ENCODE measurements around the gene OSGIN1.

Gene OSGIN1

DNA sequence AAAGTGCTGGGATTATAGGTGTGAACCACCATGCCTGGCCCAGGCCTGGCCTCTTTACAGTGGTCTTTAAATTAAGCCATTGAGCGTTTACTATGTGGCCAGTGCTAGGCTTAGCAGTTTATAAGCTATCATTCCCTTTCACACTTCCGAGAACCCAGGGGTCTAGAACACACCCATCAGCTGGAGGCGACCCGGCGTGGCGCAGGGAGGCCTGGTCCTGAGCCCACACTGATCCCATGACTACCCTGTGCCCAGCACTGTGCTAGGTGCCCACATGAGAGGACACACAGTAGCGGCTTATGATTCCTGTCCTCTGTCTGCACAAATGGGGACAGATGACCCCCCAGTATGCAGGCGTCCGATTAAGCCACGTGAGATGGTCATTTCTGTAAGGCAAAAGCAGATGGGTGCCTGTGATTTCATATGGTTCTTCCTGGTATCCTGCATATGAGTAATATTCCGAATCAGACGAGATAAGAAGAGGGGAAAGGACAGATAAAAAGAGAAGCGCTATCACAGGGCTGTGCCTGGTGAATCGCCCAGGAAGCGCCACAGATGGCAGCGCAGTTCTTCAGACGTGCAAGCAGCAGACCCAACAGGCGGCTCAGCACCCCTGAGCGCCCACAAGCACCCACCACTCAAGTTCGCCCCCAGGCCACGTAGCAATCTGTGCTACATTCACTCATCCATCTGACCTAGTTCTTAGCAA, 5.3 kb downstream of the OSGIN1 start:
- no peak for DNase-seq (ENCODE audit: low read depth, low spot score)

DNA sequence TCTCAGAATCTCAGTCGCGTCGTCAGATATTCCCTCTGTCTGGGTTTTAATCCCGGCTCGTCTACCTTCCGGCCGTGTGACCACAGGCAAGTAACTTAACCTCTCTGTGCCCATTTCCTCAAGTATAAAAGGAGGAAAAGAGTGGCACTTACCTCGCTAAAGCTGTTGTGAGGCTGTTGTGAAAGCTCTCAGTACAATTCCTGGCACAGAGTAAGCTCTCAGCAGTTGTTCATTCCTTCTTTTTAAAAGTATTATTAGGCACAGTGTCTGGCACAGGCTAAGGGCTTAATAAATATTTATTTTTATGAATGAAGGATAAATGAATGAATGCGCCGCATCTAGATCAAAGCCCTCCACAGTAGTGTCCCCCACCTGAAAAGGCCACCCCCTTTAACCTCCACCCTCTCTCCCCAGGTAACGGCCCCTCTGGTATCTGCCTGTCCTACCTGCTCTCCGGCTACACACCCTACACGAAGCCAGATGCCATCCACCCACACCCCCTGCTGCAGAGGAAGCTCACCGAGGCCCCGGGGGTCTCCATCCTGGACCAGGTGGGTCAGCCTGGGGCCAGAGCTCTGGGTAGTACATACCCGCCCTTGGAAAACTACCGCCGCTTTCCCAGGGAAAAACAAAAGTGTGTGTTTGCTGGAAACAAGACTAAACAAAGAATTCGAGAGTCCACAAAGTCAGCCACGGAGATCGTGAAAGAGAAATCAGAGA, 6.0 kb downstream of the OSGIN1 start:
- DNase-seq (ENCODE audit: low read depth, low spot score), result no peak

DNA sequence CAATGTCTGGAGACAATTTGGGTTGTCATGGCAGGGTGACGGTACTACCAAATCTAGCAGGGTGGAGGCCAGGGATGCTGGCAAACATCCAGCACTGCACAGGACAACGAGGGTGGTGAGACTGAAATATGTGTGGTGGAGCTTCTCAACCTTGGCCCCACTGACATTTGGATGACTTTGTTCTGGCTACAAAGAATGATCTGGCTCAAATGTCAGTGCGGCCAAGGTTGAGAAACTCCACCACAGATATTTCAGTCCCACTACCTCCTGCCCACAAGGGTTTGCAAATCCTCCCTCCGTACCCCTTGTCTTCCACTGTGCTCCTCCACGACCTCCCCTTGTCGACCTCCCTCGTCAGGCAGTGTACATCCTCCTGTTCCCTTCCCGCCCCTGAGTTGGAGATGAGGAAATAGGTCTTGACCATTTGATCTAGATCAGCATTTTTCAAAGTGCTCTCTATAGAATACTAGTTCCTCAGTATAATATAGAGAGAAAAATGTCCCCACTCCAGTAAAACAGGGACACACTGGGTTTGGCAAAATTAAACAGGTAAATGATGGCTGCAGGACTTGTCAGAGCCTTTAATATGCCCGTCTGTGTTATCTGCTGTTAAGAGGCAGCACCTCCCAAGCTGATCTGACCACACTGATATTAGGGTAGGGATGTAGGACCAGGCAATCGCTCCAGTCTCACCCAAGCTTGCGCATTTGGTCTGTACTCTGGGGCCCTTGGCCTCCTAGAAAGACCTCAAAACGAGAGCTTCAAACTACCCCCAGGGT, 6.8 kb downstream of the OSGIN1 start:
- no peak for DNase-seq (ENCODE audit: low read depth, low spot score)

DNA sequence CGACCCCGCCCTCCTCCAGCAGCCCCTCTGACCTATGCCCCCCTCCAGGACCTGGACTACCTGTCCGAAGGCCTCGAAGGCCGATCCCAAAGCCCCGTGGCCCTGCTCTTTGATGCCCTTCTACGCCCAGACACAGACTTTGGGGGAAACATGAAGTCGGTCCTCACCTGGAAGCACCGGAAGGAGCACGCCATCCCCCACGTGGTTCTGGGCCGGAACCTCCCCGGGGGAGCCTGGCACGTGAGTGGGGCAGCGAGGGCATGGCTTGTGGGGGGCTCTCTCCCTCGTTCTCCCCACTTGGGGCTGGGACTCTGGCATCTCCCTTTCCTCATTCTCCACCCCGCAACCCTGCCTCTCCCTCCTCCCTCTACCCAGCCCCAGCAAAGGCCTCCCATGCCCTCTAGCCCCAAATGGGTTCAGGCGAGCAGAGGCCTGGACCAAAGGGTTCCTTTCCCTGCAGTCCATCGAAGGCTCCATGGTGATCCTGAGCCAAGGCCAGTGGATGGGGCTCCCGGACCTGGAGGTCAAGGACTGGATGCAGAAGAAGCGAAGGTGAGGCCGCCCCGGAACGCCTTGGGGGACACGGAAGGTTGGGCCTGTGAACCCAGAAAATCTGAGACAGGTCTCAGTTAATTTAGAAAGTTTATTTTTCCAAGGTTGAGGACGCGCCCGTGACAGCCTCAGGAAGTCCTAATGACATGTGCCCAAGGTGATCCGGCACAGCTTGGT, 7.6 kb downstream of the OSGIN1 start:
- DNase-seq (ENCODE audit: low read depth, low spot score), result no peak

DNA sequence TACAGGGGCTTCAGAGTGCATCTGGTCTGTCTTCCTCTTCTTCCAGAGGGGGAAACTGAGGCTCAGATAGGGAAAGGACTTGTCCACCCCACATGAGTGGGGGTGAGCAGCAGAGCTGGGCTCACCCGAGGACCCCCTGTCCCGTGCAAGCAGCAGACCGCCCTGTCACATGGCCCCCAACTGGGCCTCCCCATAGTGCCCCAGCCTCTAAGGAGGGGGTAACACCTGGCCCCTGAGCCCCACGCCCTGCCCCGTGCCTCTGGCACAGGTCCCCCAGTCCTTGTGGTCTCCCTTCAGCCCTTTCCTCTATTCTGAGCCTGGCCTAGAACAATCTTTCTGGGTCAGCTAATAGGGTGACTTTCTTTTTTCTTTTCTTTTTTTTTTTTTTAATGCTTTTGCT, 8.6 kb downstream of the OSGIN1 start:
- DNase-seq (ENCODE audit: low read depth, low spot score), result no peak

DNA sequence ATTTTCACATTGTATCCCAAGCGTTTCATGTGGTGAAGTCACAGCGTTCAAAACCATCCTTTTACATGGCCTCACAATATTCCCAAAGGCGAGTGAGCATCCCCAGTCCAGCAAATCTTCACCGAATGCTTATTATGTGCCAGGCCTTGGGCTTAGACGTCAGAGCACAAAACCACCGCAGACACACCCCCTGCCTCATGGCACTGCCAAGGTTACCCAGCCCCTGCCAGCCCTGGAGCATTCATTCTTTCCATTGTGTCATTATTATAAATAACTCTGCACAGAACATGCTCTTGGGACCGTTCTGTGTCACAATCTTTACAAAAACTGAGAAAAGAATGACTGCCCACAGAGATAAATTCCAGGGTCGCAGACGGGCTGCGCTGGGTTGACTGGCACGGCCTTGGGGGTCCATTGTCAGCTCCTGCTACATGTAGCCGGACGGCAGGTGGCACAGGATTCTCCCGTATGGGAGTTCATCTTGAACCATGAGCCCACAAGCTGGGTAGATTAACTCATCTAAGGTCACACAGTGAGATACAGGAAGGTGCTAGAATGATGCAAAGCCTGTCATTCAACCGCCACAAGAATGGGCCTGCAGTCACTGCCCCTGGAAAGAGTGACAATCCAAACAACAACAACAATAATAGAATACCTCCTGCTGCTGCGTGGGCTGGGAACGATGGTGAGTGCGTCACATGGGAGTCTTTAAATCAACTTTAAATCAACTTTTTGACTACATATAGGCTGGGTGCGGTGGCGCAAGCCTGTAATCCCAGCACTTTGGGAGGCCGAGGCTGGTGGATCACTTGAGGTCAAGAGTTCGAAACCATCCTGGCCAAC, 10.5 kb downstream of the OSGIN1 start:
- no peak for DNase-seq (ENCODE audit: low read depth, low spot score)

DNA sequence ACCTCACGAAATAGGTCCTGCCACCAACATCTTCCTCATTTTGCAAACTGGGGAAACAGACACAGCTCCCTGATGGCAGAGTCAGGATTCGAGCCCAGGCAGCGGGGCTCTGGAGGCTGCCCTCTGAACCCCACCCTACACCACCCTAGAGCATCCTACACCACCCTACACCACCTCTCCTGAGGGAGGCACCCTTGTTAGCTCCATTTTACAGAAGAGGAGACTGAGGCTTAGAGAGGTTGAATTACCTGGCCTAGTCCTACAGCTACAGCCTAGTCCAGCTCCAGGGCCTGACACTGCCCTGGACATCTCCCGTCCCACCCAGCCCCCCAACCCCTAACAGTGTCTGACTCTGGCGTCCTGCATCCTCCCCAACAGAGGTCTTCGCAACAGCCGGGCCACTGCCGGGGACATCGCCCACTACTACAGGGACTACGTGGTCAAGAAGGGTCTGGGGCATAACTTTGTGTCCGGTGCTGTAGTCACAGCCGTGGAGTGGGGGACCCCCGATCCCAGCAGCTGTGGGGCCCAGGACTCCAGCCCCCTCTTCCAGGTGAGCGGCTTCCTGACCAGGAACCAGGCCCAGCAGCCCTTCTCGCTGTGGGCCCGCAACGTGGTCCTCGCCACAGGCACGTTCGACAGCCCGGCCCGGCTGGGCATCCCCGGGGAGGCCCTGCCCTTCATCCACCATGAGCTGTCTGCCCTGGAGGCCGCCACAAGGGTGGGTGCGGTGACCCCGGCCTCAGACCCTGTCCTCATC, 11.8 kb downstream of the OSGIN1 start:
- no peak for DNase-seq (ENCODE audit: low read depth, low spot score)

DNA sequence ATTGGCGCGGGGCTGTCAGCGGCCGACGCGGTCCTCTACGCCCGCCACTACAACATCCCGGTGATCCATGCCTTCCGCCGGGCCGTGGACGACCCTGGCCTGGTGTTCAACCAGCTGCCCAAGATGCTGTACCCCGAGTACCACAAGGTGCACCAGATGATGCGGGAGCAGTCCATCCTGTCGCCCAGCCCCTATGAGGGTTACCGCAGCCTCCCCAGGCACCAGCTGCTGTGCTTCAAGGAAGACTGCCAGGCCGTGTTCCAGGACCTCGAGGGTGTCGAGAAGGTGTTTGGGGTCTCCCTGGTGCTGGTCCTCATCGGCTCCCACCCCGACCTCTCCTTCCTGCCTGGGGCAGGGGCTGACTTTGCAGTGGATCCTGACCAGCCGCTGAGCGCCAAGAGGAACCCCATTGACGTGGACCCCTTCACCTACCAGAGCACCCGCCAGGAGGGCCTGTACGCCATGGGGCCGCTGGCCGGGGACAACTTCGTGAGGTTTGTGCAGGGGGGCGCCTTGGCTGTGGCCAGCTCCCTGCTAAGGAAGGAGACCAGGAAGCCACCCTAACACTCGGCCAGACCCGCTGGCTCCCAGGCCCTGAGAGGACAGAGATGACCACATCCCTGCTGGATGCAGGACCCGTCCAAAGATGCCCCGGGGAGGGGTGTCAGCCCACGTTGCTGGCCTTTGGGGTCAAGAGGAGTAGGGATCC, 12.6 kb downstream of the OSGIN1 start:
- DNase-seq (ENCODE audit: low read depth, low spot score), result no peak

DNA sequence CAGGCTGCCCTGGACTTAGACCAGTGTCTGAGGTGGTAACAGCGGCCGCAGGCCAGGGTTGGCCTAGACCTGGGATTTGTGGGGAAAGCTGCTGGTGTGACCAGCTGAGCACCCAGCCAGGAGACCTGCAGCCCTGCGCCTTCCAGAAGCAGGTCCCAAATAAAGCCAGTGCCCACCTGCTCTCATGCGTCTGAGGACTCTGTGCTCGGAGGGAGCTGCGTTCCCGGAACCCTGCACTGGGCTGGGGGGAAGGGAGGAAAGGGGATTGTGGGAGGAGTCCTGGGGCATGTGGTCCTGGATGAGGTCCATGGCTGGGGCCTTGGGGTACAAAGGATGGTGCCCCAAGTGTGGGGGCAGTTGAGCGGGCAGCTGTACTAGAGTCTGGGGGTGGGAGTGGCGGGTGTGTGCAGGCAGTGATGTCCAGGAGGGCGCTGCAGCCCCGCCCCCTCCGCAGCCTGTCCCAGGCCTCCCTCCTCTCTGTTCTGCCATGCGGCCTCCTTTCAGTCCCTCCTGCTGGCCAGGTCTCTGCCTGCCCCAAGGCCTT, 13.2 kb downstream of the OSGIN1 start:
- no peak for DNase-seq (ENCODE audit: low read depth, low spot score)

DNA sequence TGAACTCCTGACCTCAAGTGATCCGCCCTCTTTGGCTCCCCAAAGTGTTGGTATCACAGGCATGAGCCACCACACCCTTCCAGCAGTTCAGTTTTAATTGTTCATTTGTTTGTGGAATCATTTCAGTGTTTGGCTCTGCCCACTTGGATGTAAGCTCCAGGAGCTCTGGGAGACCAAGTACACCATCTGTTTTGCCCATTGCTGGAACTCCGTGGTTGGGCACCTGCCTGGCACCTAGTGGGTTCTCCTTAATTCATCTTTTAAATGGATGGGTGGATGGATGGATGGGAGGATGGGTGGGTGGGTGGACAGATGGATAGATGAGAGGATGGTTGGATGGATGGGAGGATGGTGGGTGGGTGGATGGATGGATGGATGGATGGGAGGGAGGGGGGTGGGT, 14.1 kb downstream of the OSGIN1 start:
- DNase-seq (ENCODE audit: low read depth, low spot score), result no peak

DNA sequence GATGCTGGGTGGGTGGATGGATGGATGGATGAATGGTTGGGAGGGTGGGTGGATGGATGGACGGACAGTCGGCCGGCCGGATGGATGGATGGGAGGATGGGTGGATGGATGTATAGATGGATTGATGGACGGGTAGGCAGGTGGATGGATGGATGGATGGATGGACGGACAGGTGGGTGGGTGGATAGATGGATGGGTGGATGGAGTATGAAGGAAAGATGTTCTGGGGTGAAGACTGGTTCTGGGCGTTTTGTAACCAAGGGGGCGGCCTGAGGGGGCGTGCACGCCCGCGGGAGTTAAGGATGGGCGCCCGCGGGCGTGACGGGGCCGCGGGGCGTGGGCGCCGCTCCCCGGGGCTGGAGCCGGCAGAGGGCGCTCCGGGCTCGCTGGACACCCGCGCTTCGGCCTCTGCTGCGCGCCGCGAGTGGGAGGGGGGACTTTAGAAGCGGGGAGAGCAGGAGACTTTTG, 14.8 kb downstream of the OSGIN1 start, which contains the start of gene NECAB2:
Gene NECAB2, plus strand, starts transcription at position 407 of the 468 bp plus-strand sequence. CDS start 405 bp downstream, outside the sequence.
- DNase-seq (ENCODE audit: low read depth, low spot score), result no peak

DNA sequence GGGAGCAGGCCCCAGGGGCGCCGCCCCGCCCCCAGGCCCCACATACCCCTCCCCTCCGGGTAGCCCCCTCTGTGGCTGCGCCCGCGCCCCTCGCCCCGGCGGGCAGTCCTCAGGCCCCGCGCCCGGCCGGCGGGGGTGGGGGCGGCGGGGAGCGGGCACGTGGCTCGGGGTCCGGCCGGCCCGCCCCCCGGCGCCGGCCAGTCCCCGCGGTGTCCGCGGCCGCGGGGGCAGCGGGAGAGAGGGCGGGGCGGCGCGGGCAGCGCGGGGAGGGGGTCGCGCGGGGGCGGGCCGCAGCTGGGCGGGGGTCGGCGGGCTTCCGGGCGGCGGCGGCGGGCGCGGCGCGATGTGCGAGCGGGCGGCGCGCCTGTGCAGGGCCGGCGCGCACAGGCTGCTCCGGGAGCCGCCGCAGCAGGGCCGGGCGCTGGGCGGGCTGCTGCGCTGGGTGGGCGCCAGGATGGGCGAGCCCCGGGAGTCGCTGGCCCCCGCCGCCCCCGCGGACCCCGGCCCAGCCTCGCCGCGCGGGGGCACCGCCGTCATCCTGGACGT, 15.3 kb downstream of the OSGIN1 start:
- no peak for DNase-seq (ENCODE audit: low read depth, low spot score)

DNA sequence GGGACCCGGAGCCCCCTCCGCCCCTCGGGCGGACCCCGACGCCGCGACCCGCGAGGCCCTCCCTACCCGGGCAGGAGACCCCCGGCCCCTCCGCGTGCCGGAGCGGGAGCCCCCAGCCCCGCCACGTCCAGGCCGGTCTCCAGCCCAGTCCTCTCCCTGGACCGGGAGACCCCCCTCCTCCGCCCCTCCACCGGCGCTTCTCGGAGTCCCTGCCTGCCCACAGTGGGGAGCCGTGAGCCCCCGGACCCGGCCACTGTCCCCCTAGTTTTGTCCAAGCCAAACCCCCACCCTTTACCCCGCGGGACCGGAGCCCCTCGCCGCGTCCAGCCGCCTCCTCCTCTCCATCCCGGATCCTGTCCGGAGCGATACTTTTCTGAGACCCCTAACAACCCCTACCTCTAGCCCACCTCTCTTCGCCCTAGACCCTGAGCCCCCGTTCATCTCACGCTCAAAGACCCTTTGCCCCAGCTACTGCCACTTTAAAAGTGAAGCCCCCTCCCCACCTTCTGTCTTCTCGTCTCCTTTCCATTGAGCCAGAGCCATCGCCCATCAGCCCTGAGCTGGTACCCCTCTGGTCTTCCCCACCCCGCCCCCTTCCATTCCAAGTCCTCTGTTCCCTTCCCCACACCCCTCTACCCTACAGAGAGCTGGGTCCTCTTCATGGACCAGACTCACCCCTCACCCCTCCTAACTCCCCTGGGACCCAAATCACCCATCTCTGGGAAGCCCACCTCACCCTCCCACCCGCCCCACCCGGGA, 16.0 kb downstream of the OSGIN1 start:
- no peak for DNase-seq (ENCODE audit: low read depth, low spot score)

DNA sequence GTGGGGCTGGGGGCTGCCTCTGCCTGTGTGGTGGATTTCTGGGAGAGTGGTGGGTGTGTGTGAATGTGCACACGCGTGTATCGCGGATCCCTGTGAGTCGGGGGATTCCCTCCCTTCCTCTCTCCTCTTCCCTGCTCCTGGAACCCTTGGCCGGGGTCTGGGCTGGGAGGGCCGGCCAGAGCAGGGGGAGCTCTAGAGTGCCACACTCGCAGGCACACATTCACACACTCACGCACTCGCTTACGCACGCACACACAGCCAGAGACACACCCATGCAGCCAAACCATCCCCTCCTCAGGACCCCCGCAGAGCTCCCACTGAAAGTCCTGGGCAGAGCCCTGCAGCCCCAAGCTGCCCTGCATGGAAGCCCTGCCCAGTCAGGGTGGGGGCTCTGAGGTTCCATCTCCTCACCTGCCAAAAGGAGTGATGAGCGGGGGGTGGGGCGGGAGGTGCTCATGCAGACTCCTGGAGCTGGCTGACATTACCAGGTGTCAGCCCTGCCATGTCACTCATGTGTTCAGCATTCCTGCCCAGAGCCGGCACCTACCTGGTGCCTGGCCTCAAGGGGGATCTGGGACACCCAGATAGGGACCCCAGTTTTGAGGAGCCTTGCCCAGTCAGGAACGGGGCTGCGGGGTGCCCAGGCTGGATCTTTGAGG, 16.9 kb downstream of the OSGIN1 start:
- DNase-seq (ENCODE audit: low read depth, low spot score), result no peak

DNA sequence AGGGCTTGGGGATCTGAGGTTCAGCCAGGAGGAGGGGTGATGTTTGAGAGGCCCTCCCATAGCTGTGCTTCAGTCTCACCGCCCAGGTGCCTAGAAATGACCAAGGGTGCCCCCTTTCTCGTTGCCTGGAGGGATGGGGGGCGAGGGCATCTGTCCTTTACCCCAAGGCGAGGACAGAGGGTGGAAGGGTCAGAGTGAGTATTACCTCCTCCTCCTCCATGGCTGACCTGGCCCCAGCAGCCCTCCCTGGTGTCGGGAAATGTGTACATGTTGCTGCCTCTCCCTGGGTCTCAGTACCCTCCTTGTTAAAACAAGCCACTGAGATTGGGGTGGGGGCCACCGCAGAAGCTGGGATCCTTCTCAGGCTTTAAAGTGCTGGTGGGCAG, 17.4 kb downstream of the OSGIN1 start:
- no peak for DNase-seq (ENCODE audit: low read depth, low spot score)

DNA sequence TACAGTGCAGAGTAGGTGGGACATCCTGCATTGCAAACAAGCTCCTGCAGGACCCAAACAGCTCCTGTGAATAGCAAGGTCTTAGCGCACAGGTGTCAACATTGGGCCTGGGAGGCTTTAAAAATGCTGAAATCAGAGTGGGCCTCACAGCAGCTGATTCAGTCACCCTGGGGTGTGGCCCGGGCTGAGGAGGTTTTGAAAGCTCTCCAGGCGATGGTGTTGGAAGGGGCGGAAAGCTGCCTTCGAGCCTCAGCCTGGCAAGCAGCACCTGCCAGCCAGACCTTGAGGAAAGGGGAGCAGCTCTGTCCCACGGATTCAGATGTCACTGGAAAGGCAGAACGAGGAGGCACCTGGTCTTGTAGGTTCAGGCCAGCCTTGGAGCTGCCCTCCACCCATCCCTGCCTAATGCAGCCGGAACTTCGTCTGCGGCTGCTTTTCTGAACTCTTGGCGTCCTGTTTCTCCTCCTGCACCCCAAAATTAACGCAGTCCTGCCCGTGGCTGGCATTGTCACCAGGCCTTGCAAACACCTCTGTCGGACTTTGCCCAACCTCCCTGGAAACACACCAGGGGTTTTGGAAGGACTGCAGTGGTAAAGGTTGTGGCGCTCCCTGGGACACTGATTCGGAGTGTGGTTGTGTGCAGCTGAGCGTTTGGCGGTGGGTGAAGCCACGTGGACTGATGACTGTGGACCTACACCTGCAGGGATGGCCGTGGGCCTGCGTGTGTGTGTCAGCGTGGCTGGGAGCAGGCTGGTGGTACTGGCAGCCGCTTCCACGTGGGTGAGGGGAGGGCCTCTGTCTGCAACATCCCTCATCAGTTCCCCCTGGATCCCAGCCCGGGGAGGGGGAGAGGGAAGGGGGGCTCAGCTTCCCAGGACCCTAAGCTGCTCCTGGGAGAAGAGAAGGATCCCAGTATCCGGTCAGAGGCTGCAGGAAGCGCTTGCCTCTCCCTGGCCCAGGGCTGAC, 18.4 kb downstream of the OSGIN1 start:
- no peak for DNase-seq (ENCODE audit: low read depth, low spot score)
